Measurements from ENCODE around the gene SCFD2. TPM values are rescaled to one million over a fixed set of nuclear protein-coding genes. Genes with fewer than 3 reads are reported as not detected.

Gene SCFD2
- total RNA-seq, 2 donors from 2014 or later: 33.2 to 73.7 TPM

DNA sequence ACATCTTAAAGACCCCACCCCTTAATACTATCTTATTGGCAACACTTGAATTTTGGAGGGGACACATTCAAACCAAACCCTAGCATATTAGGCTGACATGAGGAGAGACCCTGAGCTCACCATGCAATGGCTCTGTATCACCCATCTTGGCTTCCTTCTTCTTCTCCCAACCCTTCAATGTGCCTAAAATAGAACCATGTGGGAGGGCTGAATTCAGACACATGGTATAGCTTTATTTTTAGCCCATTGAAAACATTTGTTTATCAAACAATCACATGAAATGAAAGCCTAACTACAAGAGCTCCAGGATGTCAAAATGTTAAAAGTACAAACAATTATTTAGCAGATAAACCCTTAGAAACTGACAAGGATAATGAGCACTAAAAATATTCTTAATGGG lies 422.2 kb downstream of the SCFD2 start:
- H3K27me3 Mint-ChIP-seq: no peaks in the 10 kb centered on the region
- ATAC-seq (no peak), DNase-seq (ENCODE audit: low spot score) (no peak)
- H3K9me3 Mint-ChIP-seq: no peaks in the 10 kb centered on the region
- H3K4me1 Mint-ChIP-seq (ENCODE audit: low read depth in 2 of 2): no peaks in the 10 kb centered on the region
- H3K27ac Mint-ChIP-seq: no peak overlapping the region
- H3K36me3 Mint-ChIP-seq: no peaks in the 10 kb centered on the region
- H3K4me3 Mint-ChIP-seq: no peak overlapping the region

DNA sequence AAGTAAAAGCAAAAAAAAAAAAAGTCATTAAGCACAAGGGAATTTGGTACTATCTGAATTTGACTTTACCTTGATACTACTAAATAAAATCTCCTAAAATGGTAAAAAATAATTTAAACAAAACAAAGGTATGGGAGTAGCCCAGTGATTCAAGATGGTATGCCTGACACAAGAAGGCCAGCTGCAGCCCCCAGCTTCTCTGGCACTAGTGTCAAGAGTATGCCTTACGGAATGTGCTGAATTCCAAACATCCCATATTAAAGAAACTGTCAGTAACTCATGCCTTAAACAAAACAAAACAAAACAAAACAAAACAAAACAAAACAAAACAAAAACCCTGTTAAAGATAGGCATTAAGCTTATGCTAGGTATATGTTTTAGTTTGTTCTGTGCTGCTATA lies 422.9 kb downstream of the SCFD2 start:
- Mint-ChIP-seq H3K27ac (no peak overlapping the region), H3K36me3 (no peaks in the 10 kb centered on the region), H3K9me3 (no peaks in the 10 kb centered on the region), H3K4me3 (no peak overlapping the region), H3K4me1 (ENCODE audit: low read depth in 2 of 2) (no peaks in the 10 kb centered on the region), H3K27me3 (no peaks in the 10 kb centered on the region)
- no peak for DNase-seq (ENCODE audit: low spot score)
- ATAC-seq: no peak

DNA sequence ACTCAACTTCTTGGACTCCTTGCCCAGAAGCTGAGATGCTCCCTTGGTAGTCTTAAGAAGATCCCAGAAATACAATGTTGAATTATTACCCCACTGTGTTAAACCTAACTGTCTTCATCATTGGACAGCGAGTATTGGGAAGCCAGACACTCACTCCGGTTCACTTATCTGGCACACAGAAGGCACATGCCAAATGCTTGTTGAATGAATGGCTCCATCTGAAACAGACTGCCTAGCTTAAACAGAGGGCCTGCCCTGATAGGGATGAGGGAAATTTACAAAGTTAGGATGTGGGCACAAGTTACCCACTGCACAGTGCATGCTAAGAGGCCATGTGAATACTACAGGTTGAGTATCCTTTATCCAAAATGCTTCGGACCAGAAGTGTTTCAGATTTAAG lies 424.4 kb downstream of the SCFD2 start:
- no peaks in the 10 kb centered on the region for H3K9me3 Mint-ChIP-seq
- no peak overlapping the region for H3K27ac Mint-ChIP-seq
- H3K27me3 Mint-ChIP-seq: no peaks in the 10 kb centered on the region
- ATAC-seq: no peak
- peaks cover 7% of the 10 kb centered on the region for H3K36me3 Mint-ChIP-seq
- DNase-seq (ENCODE audit: low spot score): no peak
- no peaks in the 10 kb centered on the region for H3K4me1 Mint-ChIP-seq (ENCODE audit: low read depth in 2 of 2)
- H3K4me3 Mint-ChIP-seq: no peak overlapping the region

DNA sequence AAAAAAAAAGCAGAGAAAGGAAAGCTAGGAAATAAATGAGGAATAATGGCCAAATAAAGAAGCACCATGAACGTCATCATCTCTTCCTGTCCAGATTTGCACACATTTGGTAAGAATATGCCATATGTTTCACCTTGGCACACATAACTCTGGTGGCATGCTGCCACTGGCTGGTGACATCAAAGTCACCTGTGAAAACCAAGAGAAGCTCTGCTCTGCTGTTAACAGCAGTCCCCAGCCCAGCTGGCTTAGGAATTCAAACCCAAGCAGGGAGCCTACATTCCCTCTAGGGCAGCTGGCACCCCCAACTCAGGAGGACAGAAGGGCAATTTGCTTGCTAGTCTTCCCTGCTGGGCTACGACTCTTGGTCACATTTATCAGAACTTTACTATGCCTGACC lies 426.1 kb downstream of the SCFD2 start:
- H3K4me1 Mint-ChIP-seq (ENCODE audit: low read depth in 2 of 2): no peaks in the 10 kb centered on the region
- no peaks in the 10 kb centered on the region for H3K9me3 Mint-ChIP-seq
- ATAC-seq: no peak
- no peak for DNase-seq (ENCODE audit: low spot score)
- no peaks in the 10 kb centered on the region for H3K27me3 Mint-ChIP-seq
- H3K4me3 Mint-ChIP-seq: no peak overlapping the region
- peaks cover 7% of the 10 kb centered on the region for H3K36me3 Mint-ChIP-seq
- no peak overlapping the region for H3K27ac Mint-ChIP-seq

DNA sequence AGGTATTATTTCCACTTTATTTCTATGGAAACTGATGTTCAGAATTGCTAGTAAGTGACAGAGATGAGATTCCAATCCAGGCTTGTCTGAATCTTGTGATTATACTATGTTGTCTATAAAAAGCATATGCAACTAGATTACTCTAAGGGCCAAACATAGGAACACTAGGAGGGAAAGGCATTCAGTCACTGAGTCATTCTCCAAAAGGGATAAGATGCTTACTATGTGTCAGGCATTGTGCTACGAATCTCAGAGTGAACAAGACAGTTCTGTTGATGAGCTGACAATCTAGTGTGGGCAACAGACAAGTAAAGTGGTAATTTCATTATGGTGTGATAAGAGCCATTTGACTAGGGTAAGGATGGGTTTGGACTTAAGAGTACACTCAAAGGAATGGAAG lies 426.5 kb downstream of the SCFD2 start:
- Mint-ChIP-seq H3K4me1 (ENCODE audit: low read depth in 2 of 2) (no peaks in the 10 kb centered on the region), H3K9me3 (no peaks in the 10 kb centered on the region), H3K4me3 (no peak overlapping the region), H3K36me3 (peaks cover 7% of the 10 kb centered on the region), H3K27me3 (no peaks in the 10 kb centered on the region), H3K27ac (no peak overlapping the region)
- ATAC-seq (no peak), DNase-seq (ENCODE audit: low spot score) (no peak)

DNA sequence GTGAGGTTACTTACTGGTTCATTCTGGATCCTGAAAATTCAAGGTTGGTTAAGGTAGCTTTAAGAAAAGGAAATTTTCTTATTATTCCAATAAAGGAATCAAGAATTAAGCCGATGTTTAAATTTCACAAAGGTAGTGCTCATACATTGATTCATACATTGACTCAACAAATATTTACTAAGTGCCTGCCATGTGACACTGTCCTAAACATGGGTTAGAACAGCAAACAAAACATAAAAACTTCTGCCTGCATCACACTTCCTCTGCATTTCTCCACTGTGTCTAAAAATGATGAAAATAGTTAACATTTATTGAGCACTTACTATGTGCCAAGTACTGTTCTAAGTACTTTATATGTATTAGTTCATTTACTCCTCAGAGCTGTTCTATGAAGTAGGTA lies 428.0 kb downstream of the SCFD2 start:
- Mint-ChIP-seq H3K27ac (no peak overlapping the region), H3K4me3 (no peak overlapping the region), H3K27me3 (no peaks in the 10 kb centered on the region), H3K36me3 (peaks cover 7% of the 10 kb centered on the region), H3K9me3 (no peaks in the 10 kb centered on the region), H3K4me1 (ENCODE audit: low read depth in 2 of 2) (peaks cover 0 to 6% of the 10 kb centered on the region in 2 donors)
- no peak for DNase-seq (ENCODE audit: low spot score)
- no peak for ATAC-seq

DNA sequence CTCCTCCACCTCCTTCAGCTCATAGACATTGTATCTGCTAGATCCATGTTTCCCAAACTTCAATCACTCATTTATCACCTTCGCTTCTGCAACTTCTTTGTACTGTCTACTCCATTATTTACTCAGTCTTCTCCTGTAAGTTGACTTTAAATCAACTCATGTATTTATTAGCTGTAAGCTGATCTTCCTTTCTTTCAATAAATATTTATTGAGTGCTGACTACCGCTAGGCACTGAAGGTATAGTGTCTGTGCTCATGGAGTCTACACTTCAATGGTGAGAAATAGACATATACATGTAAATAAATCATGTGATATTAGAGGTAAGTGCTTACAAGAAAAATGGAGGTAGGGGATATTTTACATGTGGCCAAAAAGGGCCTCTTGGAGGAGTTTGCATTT lies 429.1 kb downstream of the SCFD2 start:
- Mint-ChIP-seq H3K4me1 (ENCODE audit: low read depth in 2 of 2) (peaks cover 0 to 7% of the 10 kb centered on the region in 2 donors), H3K9me3 (no peaks in the 10 kb centered on the region), H3K36me3 (peaks cover 7% of the 10 kb centered on the region), H3K4me3 (no peak overlapping the region), H3K27me3 (no peaks in the 10 kb centered on the region), H3K27ac (no peak overlapping the region)
- DNase-seq (ENCODE audit: low spot score): no peak
- no peak for ATAC-seq

DNA sequence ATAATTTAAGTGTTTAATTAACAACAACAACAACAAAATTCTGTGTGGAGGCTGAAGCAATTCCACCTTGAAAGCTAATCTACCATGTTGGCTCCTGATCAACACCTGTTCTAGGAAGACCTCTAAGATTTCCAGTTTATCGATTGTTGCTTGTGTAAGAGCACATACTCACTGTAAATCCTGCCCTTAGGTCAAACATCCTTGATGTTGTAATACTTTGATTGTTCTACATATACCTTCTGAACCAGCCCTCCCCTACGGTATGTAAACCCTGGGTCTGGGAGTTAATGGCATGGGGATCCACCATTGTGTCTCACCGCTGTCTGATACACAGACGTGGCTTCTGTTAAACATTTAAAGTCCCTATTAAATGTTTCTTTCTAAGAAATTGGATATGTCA lies 430.5 kb downstream of the SCFD2 start:
- DNase-seq (ENCODE audit: low spot score) (no peak), ATAC-seq (no peak)
- Mint-ChIP-seq H3K27ac (no peak overlapping the region), H3K36me3 (peaks cover 7% of the 10 kb centered on the region), H3K4me3 (no peak overlapping the region), H3K4me1 (ENCODE audit: low read depth in 2 of 2) (peaks cover 0 to 7% of the 10 kb centered on the region in 2 donors), H3K9me3 (no peaks in the 10 kb centered on the region), H3K27me3 (no peaks in the 10 kb centered on the region)

DNA sequence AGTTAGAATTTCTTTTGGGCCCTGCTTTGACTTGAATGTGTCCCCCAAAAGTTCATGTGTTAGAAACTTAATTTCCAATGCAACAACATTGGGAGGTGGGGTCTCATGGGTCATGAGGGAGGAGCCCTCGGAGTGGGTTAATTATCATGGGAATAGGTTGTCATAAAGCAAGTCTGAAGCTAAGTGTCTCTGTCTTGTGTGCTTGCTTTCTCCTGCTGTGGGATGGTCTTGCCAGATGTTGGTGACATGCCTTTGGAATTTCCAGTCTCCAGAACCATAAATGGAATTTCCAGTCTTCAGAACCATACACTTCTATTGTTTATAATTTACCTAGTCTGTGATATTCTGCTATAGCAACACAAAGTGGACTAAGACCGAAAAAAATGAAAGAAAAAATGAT lies 432.1 kb downstream of the SCFD2 start:
- peaks cover 7% of the 10 kb centered on the region for H3K36me3 Mint-ChIP-seq
- DNase-seq (ENCODE audit: low spot score) (no peak), ATAC-seq (no peak)
- H3K4me1 Mint-ChIP-seq (ENCODE audit: low read depth in 2 of 2): peaks cover 0 to 7% of the 10 kb centered on the region in 2 donors
- H3K27me3 Mint-ChIP-seq: no peaks in the 10 kb centered on the region
- no peak overlapping the region for H3K27ac Mint-ChIP-seq
- H3K9me3 Mint-ChIP-seq: no peaks in the 10 kb centered on the region
- no peak overlapping the region for H3K4me3 Mint-ChIP-seq

DNA sequence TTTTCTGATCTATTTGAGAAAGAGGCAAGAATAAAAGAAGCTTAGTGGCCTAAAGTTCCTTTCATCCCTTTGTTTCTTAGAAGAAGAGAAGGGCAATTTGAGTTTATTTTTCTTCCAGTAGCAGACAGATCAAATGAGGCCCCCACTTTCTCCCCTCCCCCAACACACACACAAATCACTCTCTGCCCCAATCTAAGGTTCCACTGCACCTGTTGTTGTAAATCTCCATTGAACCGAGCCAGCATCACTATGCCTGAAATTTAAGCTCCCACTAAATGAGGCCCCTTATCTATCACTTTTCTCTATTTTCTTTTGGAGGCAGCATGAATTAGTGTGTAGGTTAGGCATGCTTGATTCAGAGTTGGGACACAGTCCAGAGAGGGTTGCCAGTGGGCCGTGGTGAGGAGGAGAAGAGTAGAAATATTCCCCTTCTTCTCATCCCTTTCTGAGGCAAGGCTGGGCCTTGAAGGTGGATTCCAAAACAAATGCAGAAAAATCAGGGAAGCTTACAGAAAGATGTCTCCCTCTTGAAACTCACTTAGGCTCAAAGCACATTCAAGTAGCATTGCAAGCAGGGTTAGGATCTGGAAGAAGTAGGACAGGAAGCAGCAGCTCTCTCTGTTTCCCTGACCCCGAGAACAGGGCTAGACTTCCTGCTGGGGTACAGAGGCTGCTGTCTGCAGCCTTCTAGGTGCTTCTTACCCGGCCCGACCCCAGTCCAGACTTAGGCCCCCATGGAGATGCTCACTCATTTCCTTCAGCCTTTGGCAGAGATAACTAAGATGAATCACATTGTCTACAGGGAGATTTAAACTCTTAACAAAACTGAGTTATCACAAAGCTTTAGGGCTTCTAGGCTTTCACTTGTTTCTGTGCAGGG lies 433.0 kb downstream of the SCFD2 start:
- Mint-ChIP-seq H3K4me1 (ENCODE audit: low read depth in 2 of 2) (peaks cover 0 to 7% of the 10 kb centered on the region in 2 donors), H3K36me3 (peaks cover 7% of the 10 kb centered on the region), H3K27ac (no peak overlapping the region), H3K9me3 (no peaks in the 10 kb centered on the region), H3K27me3 (no peaks in the 10 kb centered on the region), H3K4me3 (no peak overlapping the region)
- DNase-seq (ENCODE audit: low spot score) (no peak), ATAC-seq (no peak)

DNA sequence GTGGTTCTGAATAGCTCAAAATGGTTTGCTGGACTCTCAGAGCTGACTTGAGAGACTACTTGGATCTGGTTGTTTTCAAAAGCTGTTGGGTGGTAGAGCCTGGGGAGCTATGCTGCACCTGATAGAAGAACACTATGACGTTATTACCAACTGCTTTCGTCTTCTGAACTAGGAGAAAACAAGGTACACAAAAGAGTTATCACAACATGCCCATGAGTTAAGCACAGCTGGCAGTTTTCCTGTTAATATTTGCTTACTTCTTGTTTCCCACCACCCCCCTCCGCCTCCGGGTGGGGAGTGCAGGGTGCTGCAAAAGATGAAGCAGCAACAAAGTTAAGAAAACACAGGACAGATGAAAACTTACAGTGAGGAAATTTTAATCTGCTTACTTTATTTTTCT lies 434.6 kb downstream of the SCFD2 start:
- H3K4me3 Mint-ChIP-seq: no peak overlapping the region
- no peaks in the 10 kb centered on the region for H3K27me3 Mint-ChIP-seq
- H3K36me3 Mint-ChIP-seq: no peaks in the 10 kb centered on the region
- H3K4me1 Mint-ChIP-seq (ENCODE audit: low read depth in 2 of 2): peaks cover 0 to 7% of the 10 kb centered on the region in 2 donors
- H3K9me3 Mint-ChIP-seq: no peaks in the 10 kb centered on the region
- H3K27ac Mint-ChIP-seq: no peak overlapping the region
- ATAC-seq: no peak
- DNase-seq (ENCODE audit: low spot score): no peak

DNA sequence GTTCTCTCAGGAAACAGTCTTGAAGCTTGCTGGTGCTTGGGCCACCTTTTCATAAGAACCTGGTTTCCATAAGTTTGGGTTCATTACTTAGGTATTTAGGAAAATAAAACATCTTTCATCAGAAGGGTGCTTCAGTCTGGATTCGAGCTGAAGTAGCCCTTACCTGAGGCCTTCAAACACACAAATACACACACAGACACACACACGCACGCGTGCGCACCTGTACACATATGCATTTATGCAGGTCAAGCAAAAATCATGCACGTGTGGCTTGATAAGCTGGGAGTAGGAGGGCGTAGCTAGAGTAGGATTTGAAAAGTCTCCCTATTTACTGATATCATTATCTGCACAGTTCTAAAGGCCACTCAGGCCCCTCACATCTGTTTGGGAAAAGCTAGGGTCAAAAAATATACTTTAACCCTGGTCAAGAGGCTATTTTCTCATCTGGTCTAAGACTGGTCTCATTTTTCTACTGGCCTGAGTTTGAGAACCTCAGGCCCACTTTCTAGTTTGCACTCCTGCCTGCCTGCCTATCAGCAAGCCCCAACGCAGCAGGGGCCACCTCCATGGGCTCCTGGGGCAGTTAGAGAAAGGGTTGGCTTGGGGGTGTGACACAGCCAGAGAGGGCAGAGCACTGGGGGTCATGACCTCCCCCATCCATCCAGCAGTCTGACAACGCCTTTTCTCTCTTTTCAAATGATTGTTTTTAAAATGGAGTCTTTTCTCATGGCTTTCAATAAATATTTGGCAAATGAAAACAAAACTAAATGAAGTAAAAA lies 439.5 kb downstream of the SCFD2 start:
- ATAC-seq (no peak), DNase-seq (ENCODE audit: low spot score) (no peak)
- H3K27me3 Mint-ChIP-seq: no peaks in the 10 kb centered on the region
- H3K27ac Mint-ChIP-seq: no peak overlapping the region
- no peaks in the 10 kb centered on the region for H3K9me3 Mint-ChIP-seq
- no peaks in the 10 kb centered on the region for H3K4me1 Mint-ChIP-seq (ENCODE audit: low read depth in 2 of 2)
- H3K36me3 Mint-ChIP-seq: no peaks in the 10 kb centered on the region
- no peak overlapping the region for H3K4me3 Mint-ChIP-seq

DNA sequence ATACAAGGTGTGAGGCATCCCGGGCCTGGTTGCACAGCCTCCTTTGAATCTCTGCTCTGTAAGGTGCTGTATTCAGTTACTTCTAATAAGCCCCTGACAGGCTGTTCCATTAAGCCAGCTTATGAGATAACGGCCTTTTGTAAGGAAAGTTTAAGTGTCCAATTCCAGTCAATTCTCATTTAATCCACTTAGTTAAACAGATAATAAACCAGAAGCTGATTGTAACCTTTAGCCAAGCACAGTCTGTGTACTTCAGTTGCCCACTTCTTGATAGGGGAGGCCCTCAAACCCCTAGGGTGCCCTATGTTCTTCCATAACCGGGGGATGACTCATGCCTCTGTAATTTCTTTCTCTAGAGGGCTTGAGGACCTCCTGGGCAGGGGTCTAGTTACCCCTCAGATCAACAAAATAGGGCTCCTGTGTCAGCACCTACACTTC lies 440.3 kb downstream of the SCFD2 start:
- no peak for ATAC-seq
- no peaks in the 10 kb centered on the region for H3K27me3 Mint-ChIP-seq
- H3K27ac Mint-ChIP-seq: no peak overlapping the region
- H3K4me3 Mint-ChIP-seq: no peak overlapping the region
- H3K4me1 Mint-ChIP-seq (ENCODE audit: low read depth in 2 of 2): no peaks in the 10 kb centered on the region
- no peak for DNase-seq (ENCODE audit: low spot score)
- H3K9me3 Mint-ChIP-seq: no peaks in the 10 kb centered on the region
- H3K36me3 Mint-ChIP-seq: no peaks in the 10 kb centered on the region

DNA sequence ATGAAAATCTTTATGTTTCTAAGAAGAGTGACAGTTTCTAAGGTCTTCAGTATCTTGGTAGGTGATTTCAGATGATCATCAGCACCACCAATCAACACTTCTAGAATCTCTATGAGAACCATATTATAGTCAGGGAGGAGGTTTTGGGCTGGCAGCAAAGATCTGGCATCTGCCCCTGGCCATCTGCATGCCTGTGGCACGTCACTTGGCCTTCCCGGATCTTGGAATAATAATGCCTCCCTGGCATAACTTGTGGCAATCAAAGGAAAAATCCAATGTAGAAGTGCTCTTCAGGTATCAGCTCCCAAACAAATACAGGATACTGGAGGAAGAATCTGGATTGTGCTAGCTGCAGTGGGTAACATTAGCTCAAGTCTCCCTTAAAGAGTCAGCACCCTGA lies 446.4 kb downstream of the SCFD2 start:
- no peaks in the 10 kb centered on the region for H3K36me3 Mint-ChIP-seq
- ATAC-seq (no peak), DNase-seq (ENCODE audit: low spot score) (no peak)
- no peaks in the 10 kb centered on the region for H3K9me3 Mint-ChIP-seq
- H3K27me3 Mint-ChIP-seq: no peaks in the 10 kb centered on the region
- H3K4me3 Mint-ChIP-seq: no peak overlapping the region
- H3K4me1 Mint-ChIP-seq (ENCODE audit: low read depth in 2 of 2): no peaks in the 10 kb centered on the region
- no peak overlapping the region for H3K27ac Mint-ChIP-seq

Measured in natural killer cell treated with Interleukin-12 subunit alpha and Interleukin-12 subunit beta and Interleukin-15 and Interleukin-18, amount 100 ng/mL, for 72 hours (primary cell).